Activated CD8-positive, alpha-beta memory T cell treated with anti-CD3 and anti-CD28 coated beads, Interleukin-2, amount 50 U/mL, for 4 hours (primary cell): ENCODE results near the gene SOX3.

Experiments used
- DNase-seq: peaks from one replicate; pipeline ENCODE4 v3.0.0-alpha.2; 2020

The SOX3 gene

GRCh38 chrX:140504371-140505324, at the start of gene SOX3:
Gene SOX3, minus strand, starts transcription at chrX:140505069. Its CDS starts 9 bp downstream, at chrX:140505060.
- DNase-seq = no peak

- no peak for DNase-seq
These were observed 44.1 kb upstream of the SOX3 start for GRCh38 chrX:140548985-140549384.

DNA sequence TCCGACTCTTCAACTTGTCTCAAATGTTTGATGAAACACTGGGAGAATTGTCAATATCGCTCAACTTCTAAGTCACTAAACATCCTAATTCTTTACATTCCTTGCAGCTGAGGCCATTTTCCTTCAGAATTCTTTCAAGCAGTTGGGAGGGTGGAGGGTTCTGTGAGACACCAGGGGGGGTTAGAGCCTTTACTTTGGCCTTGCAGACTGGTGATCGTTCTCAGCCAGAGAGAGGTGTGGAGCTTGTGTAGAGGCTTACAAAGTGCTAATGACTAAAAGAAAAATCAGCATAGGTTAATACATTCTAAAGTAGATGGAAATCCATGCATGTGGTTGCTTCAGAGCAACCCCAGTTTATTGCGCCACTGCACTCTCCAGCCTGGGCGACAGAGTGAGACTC, 21.3 kb upstream of the SOX3 start:
- DNase-seq = no peak

DNA sequence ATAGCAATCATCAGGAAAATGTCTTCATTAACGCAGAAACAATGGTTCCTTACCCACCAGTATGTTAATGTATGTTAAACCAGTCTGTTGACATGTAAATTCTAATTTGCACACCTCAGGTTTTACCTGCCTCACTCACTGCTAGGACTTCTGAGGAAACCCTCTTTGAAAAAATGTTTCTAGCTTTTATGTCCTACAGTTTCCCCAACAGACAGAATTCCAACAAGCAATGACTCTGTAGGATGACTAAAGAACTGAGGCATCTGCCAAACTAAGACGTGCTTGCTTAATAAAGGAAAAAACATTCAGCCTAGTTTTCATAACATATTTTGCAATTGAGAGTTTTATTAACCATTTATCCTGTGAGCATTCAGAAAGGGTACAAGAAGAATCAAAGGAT, 20.6 kb upstream of the SOX3 start:
- DNase-seq = no peak

DNA sequence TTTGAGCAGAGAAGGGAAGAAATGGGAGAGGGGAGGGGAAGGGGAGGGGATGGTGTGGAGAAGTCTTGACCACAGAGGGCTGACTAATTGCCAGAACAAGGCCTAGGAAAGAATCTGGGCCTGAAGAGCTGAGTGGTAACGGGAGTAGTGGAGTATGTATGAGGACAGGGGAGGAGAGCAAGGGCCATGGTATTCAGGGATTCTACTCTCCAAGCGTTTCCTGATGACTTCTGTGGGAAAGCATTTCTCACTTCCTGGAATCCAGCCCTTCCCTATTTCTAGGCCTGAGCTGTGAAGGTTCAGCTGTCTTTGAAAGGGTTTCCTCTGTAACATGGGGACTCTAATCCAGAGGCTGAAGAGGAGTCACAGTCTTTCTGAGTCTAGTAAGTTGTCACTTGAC, 19.7 kb upstream of the SOX3 start:
- no peak for DNase-seq

GRCh38 chrX:140521393-140521792, 16.5 kb upstream of the SOX3 start:
- no peak for DNase-seq

- no peak for DNase-seq
These were observed 9.7 kb upstream of the SOX3 start for GRCh38 chrX:140514554-140514953.

DNA sequence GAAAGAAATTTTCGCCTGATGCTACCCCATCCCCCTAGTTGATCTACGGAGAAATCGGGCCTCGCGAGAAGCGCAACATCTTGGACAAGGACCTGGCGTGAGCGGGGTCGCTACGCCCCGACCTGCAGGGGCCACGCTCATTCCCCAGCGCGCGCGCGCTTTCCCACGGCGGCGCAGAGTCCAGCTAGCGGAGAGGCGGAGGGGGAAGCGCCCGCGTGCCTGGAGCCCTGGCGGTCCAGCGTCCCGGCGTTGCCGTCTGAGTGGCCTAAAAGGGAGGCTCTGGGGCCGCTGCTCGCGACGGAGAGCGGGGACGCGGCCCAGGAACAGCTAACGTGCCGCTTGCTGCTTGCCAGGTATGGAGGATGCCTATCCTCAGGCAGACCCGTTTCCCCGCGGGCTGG, 6.0 kb upstream of the SOX3 start:
- DNase-seq = no peak

- DNase-seq = no peak
These were observed 5.4 kb upstream of the SOX3 start for GRCh38 chrX:140510306-140510676.

DNA sequence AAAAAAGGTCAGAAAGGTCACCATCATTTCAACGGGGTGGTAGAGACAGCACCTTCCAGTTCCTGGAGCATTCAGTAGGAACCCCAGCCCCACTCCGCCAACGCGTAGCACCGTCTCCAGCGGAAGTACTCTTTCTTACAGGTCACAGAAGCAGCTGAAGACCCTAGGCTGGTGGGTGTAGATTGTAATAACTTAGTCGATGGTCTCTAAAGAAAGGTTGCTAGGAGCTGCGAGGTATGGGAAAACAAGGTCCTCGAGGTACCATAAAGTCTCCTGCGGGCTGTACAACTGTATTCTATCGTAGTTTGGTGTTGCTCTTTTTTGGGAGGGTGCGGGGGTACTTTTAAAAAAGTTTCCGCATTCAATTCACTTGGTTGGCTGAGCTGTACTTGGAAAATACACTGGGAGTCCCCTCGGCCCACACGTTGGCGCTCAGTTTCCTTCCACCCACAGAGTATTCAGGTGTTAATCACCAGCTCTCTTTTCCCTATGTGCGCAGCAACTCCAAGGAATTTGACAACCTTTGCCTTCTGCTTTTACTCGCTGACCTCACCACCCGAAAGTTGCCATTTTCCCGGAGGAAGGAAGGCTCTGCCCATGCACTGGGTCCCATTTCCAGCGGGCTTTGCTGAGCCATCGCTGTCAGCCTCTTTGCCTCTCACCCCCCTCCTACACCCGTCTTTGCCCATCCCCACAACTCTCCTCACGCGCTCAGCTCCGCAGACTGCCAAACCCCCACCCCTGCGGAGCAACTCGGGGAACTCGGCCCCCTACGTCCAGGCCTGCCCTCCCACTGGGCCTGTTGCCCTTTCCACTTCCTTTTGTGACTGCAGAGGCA, 4.8 kb upstream of the SOX3 start:
- no peak for DNase-seq

- DNase-seq = no peak
These were observed 4.1 kb upstream of the SOX3 start for GRCh38 chrX:140508958-140509357.

DNA sequence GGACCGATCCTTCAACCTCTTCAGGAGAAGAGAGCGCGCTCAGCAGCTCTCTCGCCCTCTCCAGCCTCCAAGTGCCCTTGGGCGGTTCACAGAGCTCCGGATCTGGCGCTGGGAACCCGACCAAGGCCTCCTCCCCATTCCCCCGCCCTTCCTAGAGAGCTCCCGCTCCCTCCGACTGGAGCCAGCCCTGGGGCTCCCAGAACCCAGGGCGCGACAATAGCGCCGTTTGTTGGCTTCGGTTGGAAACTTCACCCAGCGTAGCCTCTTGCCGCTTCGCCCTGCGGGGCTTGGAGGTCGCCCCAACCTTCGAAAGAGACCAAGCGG, 3.1 kb upstream of the SOX3 start:
- DNase-seq = no peak

- DNase-seq = no peak
These were observed 2.5 kb upstream of the SOX3 start for GRCh38 chrX:140507223-140507981.

- DNase-seq = no peak
These were observed 810 bp upstream of the SOX3 start for GRCh38 chrX:140505421-140506337.

DNA sequence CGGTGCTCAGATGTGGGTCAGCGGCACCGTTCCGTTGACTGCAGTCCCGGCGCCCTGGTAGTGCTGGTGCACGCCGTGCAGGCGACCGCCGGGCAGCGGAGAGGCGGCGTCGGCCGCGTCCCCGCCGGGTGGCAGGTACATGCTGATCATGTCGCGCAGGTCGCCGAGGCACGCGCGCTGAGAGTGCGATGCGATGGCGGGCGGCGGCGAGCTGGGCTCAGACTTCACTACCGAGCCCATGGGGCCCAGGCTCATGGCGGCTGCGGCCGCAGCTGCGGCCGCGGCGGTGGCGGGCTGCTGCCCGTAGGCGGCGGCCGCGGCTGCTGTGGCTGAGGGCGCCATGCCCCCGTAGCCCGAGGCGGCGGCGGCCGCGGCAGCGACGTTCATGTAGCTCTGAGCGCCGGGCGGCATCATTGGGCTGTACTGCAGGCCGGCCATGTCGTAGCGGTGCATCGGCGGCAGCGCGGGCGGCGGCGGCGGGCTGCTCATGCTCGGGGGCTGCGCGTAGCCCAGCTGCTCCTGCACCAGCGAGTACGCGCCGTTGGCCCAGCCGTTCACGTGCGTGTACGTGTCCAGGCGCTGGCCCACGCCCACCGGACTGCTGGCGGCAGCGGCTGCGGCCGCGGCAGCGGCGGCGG, 1.0 kb downstream of the SOX3 start:
- DNase-seq = no peak

- no peak for DNase-seq
These were observed 1.6 kb downstream of the SOX3 start for GRCh38 chrX:140503238-140503601.

GRCh38 chrX:140502491-140503237, 2.2 kb downstream of the SOX3 start:
- DNase-seq = no peak

- DNase-seq = no peak
These were observed 2.9 kb downstream of the SOX3 start for GRCh38 chrX:140501940-140502468.

- no peak for DNase-seq
These were observed 3.5 kb downstream of the SOX3 start for GRCh38 chrX:140501321-140501720.

DNA sequence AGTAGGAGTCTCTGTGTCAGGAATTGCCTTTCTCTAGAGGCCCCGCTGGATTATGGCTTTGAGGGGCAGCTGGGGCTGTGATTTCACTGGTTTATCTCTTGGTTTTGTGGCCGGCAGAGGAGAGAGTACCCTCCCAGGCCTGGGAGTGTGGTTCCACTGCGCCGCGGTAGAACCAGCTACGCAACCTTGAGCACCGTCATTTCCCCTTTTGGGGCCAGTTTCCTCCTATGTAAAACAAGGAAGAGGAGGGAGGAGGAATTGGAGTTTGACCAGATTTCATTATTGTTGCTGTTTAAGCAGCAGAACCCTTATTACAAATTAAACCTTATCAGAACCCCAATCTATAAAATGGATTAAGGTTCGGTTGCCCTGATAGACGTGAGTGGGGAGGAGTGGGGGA, 4.4 kb downstream of the SOX3 start:
- no peak for DNase-seq

GRCh38 chrX:140495739-140496138, 9.1 kb downstream of the SOX3 start:
- no peak for DNase-seq
